CD4-positive, alpha-beta T cell (primary cell): Measurements from ENCODE around the gene AMDHD2. TPM values are rescaled to one million over a fixed set of nuclear protein-coding genes. Genes with fewer than 3 reads are reported as not detected.

ENCODE experiments used
- ATAC-seq: fragments of 200-7000 bp; cut with Tn5 transposase; one replicate; pipeline ENCODE4 v1.10.0; 2022; ENCODE audit warnings: mild to moderate bottlenecking; ENCODE audit not compliant: poor library complexity
- CTCF ChIA-PET: fragments of 350-600 bp; sonication (Branson Sonifier 250); formaldehyde crosslinking; loops from one replicate; lab custom pipeline; 2021; ENCODE audit warnings: antibody characterized with exemption, inconsistent platforms; lab: Charles Lee
- POLR2A ChIA-PET: fragments of 350-600 bp; sonication (Branson Sonifier 250); formaldehyde crosslinking; loops from one replicate; lab custom pipeline; 2021; ENCODE audit warnings: antibody characterized with exemption, inconsistent platforms; lab: Charles Lee
- DNase-seq, 14 experiments: peaks; one replicate each; pipeline ENCODE4 v3.0.0-alpha.2; 2013 to 2020; ENCODE audit warnings: mixed read lengths in 2 of 14
- H3K27ac ChIP-seq, 2 donors: one replicate each; pipeline versions ENCODE4 v1.5.1 to v1.7.0; 2013; ENCODE audit warnings: low read length in 2 of 2, low read depth in 1 of 2, mild to moderate bottlenecking in 1 of 2
- H3K27me3 ChIP-seq, 2 experiments: 1 replicate in 1 of 2; 2 replicates in 1 of 2; pipeline versions ENCODE4 v1.6.1 to v1.7.0; 2013; ENCODE audit warnings: low read length in 2 of 2, control low read depth in 1 of 2, mild to moderate bottlenecking in 1 of 2, moderate library complexity in 1 of 2; ENCODE audit not compliant: insufficient read depth in 2 of 2, control insufficient read depth in 1 of 2
- H3K36me3 ChIP-seq: one replicate; pipeline ENCODE4 v1.6.1; 2013; ENCODE audit warnings: low read length, control low read depth; ENCODE audit not compliant: insufficient read depth
- H3K4me1 ChIP-seq: one replicate; pipeline ENCODE4 v1.6.1; 2013; ENCODE audit warnings: low read length, control low read depth; ENCODE audit not compliant: insufficient read depth
- H3K4me3 ChIP-seq: one replicate; pipeline ENCODE4 v1.5.1; 2013; ENCODE audit warnings: mild to moderate bottlenecking, low read length, moderate library complexity
- H3K9me3 ChIP-seq, 2 experiments: 1 replicate in 1 of 2; 2 replicates in 1 of 2; pipeline versions ENCODE4 v1.6.1 to v1.7.0; 2013; ENCODE audit warnings: low read length in 2 of 2, mild to moderate bottlenecking in 2 of 2, control low read depth in 1 of 2, moderate library complexity in 1 of 2; ENCODE audit not compliant: control insufficient read depth in 1 of 2, insufficient read depth in 1 of 2
- H3K27ac Mint-ChIP-seq: one replicate; pipeline ENCODE4 v1.8.0; 2020; ENCODE audit warnings: mixed read lengths
- H3K27me3 Mint-ChIP-seq: one replicate; pipeline ENCODE4 v1.8.0; 2021; ENCODE audit warnings: mixed read lengths
- H3K36me3 Mint-ChIP-seq: one replicate; pipeline ENCODE4 v1.8.0; 2021; ENCODE audit warnings: low read depth, mixed read lengths
- H3K4me1 Mint-ChIP-seq: one replicate; pipeline ENCODE4 v1.8.0; 2021; ENCODE audit warnings: low read depth, mixed read lengths
- H3K4me3 Mint-ChIP-seq: one replicate; pipeline ENCODE4 v1.8.0; 2020; ENCODE audit warnings: mild to moderate bottlenecking, mixed read lengths
- H3K9me3 Mint-ChIP-seq: one replicate; pipeline ENCODE4 v1.8.0; 2020; ENCODE audit warnings: mixed read lengths
- CTCF ChIP-seq: fragments of 200-600 bp; IDR thresholded peaks from one replicate; pipeline ENCODE4 v1.8.0; 2022; ENCODE audit warnings: antibody characterized with exemption, mild to moderate bottlenecking
- intact Hi-C, 2 experiments: fragments of 100-400 bp; cut with DNase I in 1 of 2; cut with micrococcal nuclease in 1 of 2; formaldehyde crosslinking; loops; one replicate each; pipeline versions ENCODE4 v1.15.1 to v1.9.0; 2023 to 2025; cut with DNase I, micrococcal nuclease
- total RNA-seq, 174 experiments: library from RNA in 2 of 174; stranded (reverse) in 2 of 174; gene quantifications; one replicate each; pipeline ENCODE4 v1.2.3 and lab custom pipeline; 2021 to 2026

Gene AMDHD2
- total RNA-seq, 2 experiments from 2014 or later, result 171 to 177 TPM

GRCh38 chr16:2518823-2519710, 1.1 kb upstream of the AMDHD2 start:
- CTCF ChIA-PET, result no interaction called here
- no peaks in the 10 kb centered on the region for H3K9me3 ChIP-seq
- ATAC-seq (no peak), DNase-seq (peak in 1 of 14 experiments; percentile 57)
- no peak overlapping the region for H3K4me3 ChIP-seq
- H3K27ac Mint-ChIP-seq, result peak overlapping the region; percentile 100
- H3K9me3 Mint-ChIP-seq, result no peaks in the 10 kb centered on the region
- POLR2A ChIA-PET, result interaction anchor here (1.1 to 4.0 kb wide), 6 partner anchors 13 to 692 kb away, joined by 3 to 135 read pairs (median 8); partner anchors contain the start of genes CEMP1, KCTD5 and PDPK1
- intact Hi-C loops, result no loop called here
- TF ChIP-seq CTCF, result no peak
- H3K4me1 ChIP-seq, result peaks cover 71% of the 10 kb centered on the region
- peaks cover 29% of the 10 kb centered on the region for H3K36me3 ChIP-seq
- H3K27ac ChIP-seq, result peak overlapping the region; percentile 44 to 59
- H3K36me3 Mint-ChIP-seq, result peaks cover 78% of the 10 kb centered on the region
- H3K4me3 Mint-ChIP-seq, result peak overlapping the region; percentile 90
- H3K27me3 Mint-ChIP-seq, result peaks cover 6% of the 10 kb centered on the region
- H3K4me1 Mint-ChIP-seq, result peaks cover 73% of the 10 kb centered on the region
- H3K27me3 ChIP-seq, result no peaks in the 10 kb centered on the region

- intact Hi-C loops, result loop anchor here (1.0 to 2.0 kb wide), 2 partner anchors 13 to 17 kb away; no protein-coding TSS in a partner anchor
- peaks cover 6% of the 10 kb centered on the region for H3K27me3 Mint-ChIP-seq
- H3K27me3 ChIP-seq, result no peaks in the 10 kb centered on the region
- H3K4me1 Mint-ChIP-seq, result peaks cover 76% of the 10 kb centered on the region
- DNase-seq, result peak in 1 of 14 experiments; percentile 56
- TF ChIP-seq CTCF, result no peak
- peaks cover 35% of the 10 kb centered on the region for H3K36me3 ChIP-seq
- no peak for ATAC-seq
- CTCF ChIA-PET, result interaction anchor here (0.6 to 1.6 kb wide), 3 partner anchors 11 to 179 kb away, joined by 3 to 5 read pairs (median 4); partner anchors contain the start of genes ABCA3, CEMP1 and PDPK1
- H3K4me3 Mint-ChIP-seq, result peak overlapping the region; percentile 90
- peaks cover 69% of the 10 kb centered on the region for H3K4me1 ChIP-seq
- H3K27ac Mint-ChIP-seq, result peak overlapping the region; percentile 100
- H3K36me3 Mint-ChIP-seq, result peaks cover 81% of the 10 kb centered on the region
- peak overlapping the region; percentile 44 to 59 for H3K27ac ChIP-seq
- H3K4me3 ChIP-seq, result peak overlapping the region; percentile 22
- H3K9me3 Mint-ChIP-seq, result no peaks in the 10 kb centered on the region
- POLR2A ChIA-PET, result interaction anchor here (0.5 to 4.0 kb wide), 13 partner anchors 12 to 692 kb away, joined by 3 to 135 read pairs (median 4); partner anchors contain the start of genes CCNF, CEMP1, ECI1 and KCTD5
- no peaks in the 10 kb centered on the region for H3K9me3 ChIP-seq
Observed at GRCh38 chr16:2519711-2520080, 475 bp upstream of the AMDHD2 start.

- H3K27me3 Mint-ChIP-seq, result peaks cover 6% of the 10 kb centered on the region
- peak overlapping the region; percentile 98 for H3K4me3 Mint-ChIP-seq
- H3K27me3 ChIP-seq, result no peaks in the 10 kb centered on the region
- peak overlapping the region; percentile 68 to 79 for H3K27ac ChIP-seq
- peaks cover 42% of the 10 kb centered on the region for H3K36me3 ChIP-seq
- no peaks in the 10 kb centered on the region for H3K9me3 Mint-ChIP-seq
- CTCF ChIA-PET, result interaction anchor here (1.4 to 1.6 kb wide), 2 partner anchors 10 to 16 kb away, joined by 4 to 5 read pairs; partner anchors contain the start of genes CEMP1 and PDPK1
- no peak for TF ChIP-seq CTCF
- peak overlapping the region; percentile 100 for H3K27ac Mint-ChIP-seq
- H3K9me3 ChIP-seq, result no peaks in the 10 kb centered on the region
- H3K4me1 ChIP-seq, result peaks cover 56% of the 10 kb centered on the region
- H3K4me1 Mint-ChIP-seq, result peaks cover 63% of the 10 kb centered on the region
- peaks cover 75% of the 10 kb centered on the region for H3K36me3 Mint-ChIP-seq
- intact Hi-C loops, result loop anchor here (1.0 to 2.0 kb wide), 2 partner anchors 11 to 16 kb away; no protein-coding TSS in a partner anchor
- ATAC-seq, result peak; percentile 76
- peak overlapping the region; percentile 67 for H3K4me3 ChIP-seq
- POLR2A ChIA-PET, result interaction anchor here (0.9 to 4.0 kb wide), 12 partner anchors 11 to 530 kb away, joined by 3 to 135 read pairs (median 5); partner anchors contain the start of genes CCNF, CEMP1, ECI1 and KCTD5
- peak in 13 of 14 experiments; percentile 50 to 94 (median 63) for DNase-seq
Observed at GRCh38 chr16:2520784-2521531, 787 bp downstream of the AMDHD2 start.
